AG04449 (cell line): ENCODE results near the gene KANK4.

Source experiments
- CTCF ChIA-PET: fragments of 350-600 bp; formaldehyde crosslinking; extraction: SDS; loops from one replicate; lab custom pipeline; 2021; ENCODE audit warnings: antibody characterized with exemption; lab: Yijun Ruan, JAX
- POLR2A ChIA-PET: fragments of 400-600, 350-600 bp; formaldehyde crosslinking; extraction: SDS; loops from one replicate; lab custom pipeline; 2020; ENCODE audit warnings: antibody characterized with exemption, inconsistent platforms; lab: Yijun Ruan, JAX
- DNase-seq: peaks from one replicate; pipeline ENCODE4 v3.0.0-alpha.2; 2010; ENCODE audit warnings: low read depth, low spot score
- H3K4me3 ChIP-seq: 2 replicates; pipeline ENCODE4 v1.5.1; 2011; ENCODE audit warnings: low read depth, mild to moderate bottlenecking, control low read depth, low read length
- TF ChIP-seq, protein P1 (sequence below): IDR thresholded peaks from one replicate; pipeline ENCODE4 v1.5.1; 2011; ENCODE audit warnings: mild to moderate bottlenecking, moderate library complexity, low read length, control low read depth, inconsistent platforms; ENCODE audit not compliant: insufficient read depth; ENCODE audit errors: missing control alignments

KANK4 gene

DNA sequence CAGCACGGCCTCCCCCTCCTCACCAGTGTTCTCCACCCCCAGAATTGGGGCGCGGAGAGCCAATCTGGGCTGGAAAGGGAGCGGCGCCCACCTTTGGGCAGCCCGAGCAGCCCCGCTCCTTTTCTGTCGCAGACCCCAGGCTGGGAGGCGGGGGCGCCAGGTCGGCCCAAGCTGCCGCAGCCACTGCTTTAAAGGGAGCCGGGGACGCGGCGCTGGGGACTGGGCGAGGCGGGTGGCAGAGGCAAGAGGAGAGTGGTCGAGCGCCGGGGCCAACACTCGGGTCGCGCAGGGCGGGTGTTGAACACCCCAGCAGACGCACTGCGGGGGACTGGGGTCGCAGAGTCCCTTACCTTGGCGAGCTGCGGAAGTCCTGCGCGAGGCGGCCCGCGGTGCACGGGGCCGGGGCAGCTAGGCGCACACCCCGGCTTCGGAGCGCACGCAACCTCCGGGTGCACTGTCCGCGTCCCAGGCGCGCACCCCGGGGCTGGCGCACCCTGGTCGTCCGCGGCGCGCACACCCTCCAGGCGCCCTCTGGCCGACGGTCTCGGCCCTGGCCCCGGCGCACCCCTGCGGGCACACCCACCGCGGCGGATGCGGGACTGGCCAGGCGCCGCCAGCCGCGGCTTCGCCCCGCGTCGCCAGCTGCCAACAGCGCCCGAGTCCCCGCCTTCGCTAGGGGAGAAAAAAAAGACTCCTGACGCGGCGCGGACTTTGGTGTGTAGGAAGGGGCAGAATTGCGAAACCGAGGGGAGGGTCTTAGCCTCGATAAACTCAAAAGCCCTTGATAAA lies at the start of gene KANK4:
Gene KANK4, minus strand, starts transcription at position 679 of the 789 bp plus-strand sequence. CDS start 37,870 bp downstream, outside the sequence.
- TF ChIP-seq, protein P1, sequence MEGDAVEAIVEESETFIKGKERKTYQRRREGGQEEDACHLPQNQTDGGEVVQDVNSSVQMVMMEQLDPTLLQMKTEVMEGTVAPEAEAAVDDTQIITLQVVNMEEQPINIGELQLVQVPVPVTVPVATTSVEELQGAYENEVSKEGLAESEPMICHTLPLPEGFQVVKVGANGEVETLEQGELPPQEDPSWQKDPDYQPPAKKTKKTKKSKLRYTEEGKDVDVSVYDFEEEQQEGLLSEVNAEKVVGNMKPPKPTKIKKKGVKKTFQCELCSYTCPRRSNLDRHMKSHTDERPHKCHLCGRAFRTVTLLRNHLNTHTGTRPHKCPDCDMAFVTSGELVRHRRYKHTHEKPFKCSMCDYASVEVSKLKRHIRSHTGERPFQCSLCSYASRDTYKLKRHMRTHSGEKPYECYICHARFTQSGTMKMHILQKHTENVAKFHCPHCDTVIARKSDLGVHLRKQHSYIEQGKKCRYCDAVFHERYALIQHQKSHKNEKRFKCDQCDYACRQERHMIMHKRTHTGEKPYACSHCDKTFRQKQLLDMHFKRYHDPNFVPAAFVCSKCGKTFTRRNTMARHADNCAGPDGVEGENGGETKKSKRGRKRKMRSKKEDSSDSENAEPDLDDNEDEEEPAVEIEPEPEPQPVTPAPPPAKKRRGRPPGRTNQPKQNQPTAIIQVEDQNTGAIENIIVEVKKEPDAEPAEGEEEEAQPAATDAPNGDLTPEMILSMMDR = no peak
- POLR2A ChIA-PET = no interaction called here
- no peak for DNase-seq
- CTCF ChIA-PET = interaction anchor here (1.2 kb wide), 1 partner anchor 9 kb away, joined by 3 read pairs; no protein-coding TSS in a partner anchor
- no peak within 1 kb of the TSS for H3K4me3 ChIP-seq

DNA sequence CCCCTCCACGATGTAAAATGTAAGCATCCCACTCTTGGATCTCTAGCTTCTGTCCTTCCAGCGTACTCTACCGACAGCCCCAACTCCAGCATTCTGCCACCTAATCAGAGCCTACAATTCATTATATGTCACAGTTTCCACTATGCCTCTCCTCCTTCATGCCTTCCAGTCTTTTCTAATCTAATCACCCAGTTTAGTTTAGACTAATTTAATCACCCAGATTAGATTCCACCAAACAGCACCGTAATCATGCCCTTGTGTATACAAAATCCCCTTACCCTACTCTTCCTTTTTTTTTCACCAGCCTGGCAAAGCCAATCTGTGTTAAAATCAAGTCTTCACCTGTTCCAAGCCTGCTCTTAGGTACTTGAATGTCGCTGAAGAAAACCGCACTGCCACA lies 49.8 kb upstream of the KANK4 start:
- CTCF ChIA-PET = no interaction called here
- TF ChIP-seq, protein P1 = no peak
- POLR2A ChIA-PET = no interaction called here
- H3K4me3 ChIP-seq = no peak overlapping the region
- no peak for DNase-seq

DNA sequence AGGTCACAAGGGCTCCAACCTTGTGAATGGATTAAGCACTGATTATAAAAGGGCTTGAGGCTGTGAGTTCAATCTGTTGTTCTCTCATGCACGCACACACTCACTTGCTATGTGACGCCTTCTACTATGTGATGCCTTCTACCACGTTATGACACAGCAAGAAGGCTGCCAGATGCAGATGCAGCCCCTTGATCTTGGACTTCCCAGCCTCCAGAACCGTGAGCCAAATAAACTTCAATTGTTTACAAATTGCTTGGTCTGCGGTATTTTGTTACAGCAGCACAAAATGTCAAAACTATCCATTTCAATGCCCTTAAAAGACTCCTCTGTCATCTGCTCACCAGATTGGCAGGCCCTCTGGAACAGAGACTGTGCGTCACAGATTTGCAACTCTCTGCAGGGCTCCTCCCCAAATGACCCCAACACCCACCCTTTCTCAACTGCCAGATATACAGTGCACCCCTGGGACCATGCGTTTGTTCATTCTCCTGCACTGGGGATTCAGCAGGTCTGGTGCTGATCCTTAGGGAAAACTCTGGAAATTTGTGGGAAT lies 47.8 kb upstream of the KANK4 start:
- POLR2A ChIA-PET = no interaction called here
- no peak for DNase-seq
- H3K4me3 ChIP-seq = no peak overlapping the region
- TF ChIP-seq, protein P1 = no peak
- CTCF ChIA-PET = no interaction called here

DNA sequence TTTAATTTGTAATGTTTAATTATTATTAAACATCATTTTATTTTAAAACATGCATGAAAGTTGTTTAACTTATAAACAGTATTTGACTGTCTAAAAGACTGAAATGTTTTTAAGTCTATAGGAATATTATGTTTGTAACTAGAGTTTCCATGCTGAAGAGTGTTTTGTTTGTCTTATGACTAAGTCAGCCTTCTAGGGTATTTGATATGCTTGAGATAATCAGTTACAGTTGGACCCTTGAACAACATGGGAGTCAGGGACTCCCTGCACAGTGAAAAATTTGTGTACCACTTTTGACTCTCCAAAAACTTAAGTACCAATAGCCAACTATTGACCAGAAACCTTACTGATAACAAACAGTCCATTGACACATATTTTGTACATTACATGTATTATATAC lies 45.5 kb upstream of the KANK4 start:
- CTCF ChIA-PET = no interaction called here
- TF ChIP-seq, protein P1 = no peak
- POLR2A ChIA-PET = no interaction called here

DNA sequence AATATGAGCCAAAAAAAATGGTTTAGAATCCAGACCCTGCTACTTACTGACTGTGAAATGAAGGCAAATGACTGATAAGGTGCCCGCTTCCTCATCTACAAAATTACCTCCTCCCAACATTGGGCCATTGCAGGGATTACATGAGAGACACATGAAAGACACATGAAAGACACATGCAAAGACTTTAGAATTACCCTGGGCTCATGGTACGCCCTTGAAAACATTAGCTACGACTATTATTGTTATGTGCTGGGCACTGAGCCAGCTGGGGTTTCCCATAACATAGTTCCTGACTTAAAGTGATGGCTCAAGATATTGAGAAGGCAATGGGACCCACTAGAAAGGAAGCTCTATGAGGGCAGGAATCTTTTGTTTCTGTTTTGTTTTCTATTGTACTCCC lies 43.7 kb upstream of the KANK4 start:
- DNase-seq = no peak
- ChIA-PET CTCF (no interaction called here), POLR2A (no interaction called here)
- TF ChIP-seq, protein P1 = no peak
- no peak overlapping the region for H3K4me3 ChIP-seq

More for the DNA sequence above, 45.5 kb upstream of the KANK4 start:
- no peak for DNase-seq
- no peak overlapping the region for H3K4me3 ChIP-seq
